Gastroesophageal sphincter (tissue), 4 donors: ENCODE data around the gene LMAN1L. TPM values are rescaled to one million over a fixed set of nuclear protein-coding genes. Genes with fewer than 3 reads are reported as not detected.

Experiments used
- ATAC-seq: fragments of 150-250 bp; one replicate; pipeline ENCODE4 v1.9.1; 2016; ENCODE audit warnings: mild to moderate bottlenecking, moderate library complexity
- H3K27ac ChIP-seq, 4 donors: fragments of 200-600 bp; sonication (generic) in 3 of 4; 1 replicate in 3 of 4; 2 replicates in 1 of 4; pipeline ENCODE4 v1.5.1; 2016 to 2019
- H3K27me3 ChIP-seq: fragments of 200-600 bp; sonication (generic); one replicate; pipeline ENCODE4 v1.5.1; 2019
- H3K36me3 ChIP-seq, 2 donors: fragments of 200-600 bp; sonication (generic); one replicate each; pipeline ENCODE4 v1.5.1; 2019; ENCODE audit warnings: control low read depth in 1 of 2
- H3K4me1 ChIP-seq, 3 donors: fragments of 200-600 bp; sonication (generic); 1 replicate in 2 of 3; 2 replicates in 1 of 3; pipeline ENCODE4 v1.5.1; 2016 to 2019; ENCODE audit warnings: control low read depth in 2 of 3
- H3K4me3 ChIP-seq, 2 donors: fragments of 200-600 bp; sonication (generic); one replicate each; pipeline ENCODE4 v1.5.1; 2019; ENCODE audit warnings: mild to moderate bottlenecking in 1 of 2, moderate library complexity in 1 of 2
- H3K9me3 ChIP-seq, 3 donors: fragments of 200-600 bp; sonication (generic); one replicate each; pipeline ENCODE4 v1.5.1; 2017 to 2019; ENCODE audit warnings: control low read depth in 2 of 3
- CTCF ChIP-seq, 4 experiments: fragments of 200-600 bp in 2 of 4; fragments of 450-650 bp in 2 of 4; sonication (generic) in 1 of 4; IDR thresholded peaks; one replicate each; pipeline ENCODE4 v1.5.1; 2017 to 2019; ENCODE audit warnings: antibody characterized with exemption in 4 of 4, mild to moderate bottlenecking in 2 of 4, moderate library complexity in 2 of 4
- EP300 ChIP-seq: sonication (generic); formaldehyde crosslinking; IDR thresholded peaks from one replicate; pipeline ENCODE4 v1.6.1; 2017; ENCODE audit warnings: antibody characterized with exemption, mild to moderate bottlenecking
- POLR2A ChIP-seq, 2 donors: fragments of 450-650 bp; IDR thresholded peaks; one replicate each; pipeline ENCODE4 v1.6.1; 2017; ENCODE audit warnings: antibody characterized with exemption in 2 of 2, mild to moderate bottlenecking in 2 of 2, moderate library complexity in 1 of 2
- POLR2AphosphoS5 ChIP-seq: sonication (generic); formaldehyde crosslinking; IDR thresholded peaks from one replicate; pipeline ENCODE4 v1.6.1; 2017; ENCODE audit warnings: antibody characterized with exemption
- WGBS, 2 donors: methylation state at CpG; one replicate each; pipeline ENCODE4 v1.1.5; 2018; ENCODE audit warnings: low coverage in 1 of 2; 5-methylcytosine and 5-hydroxymethylcytosine counted together
- total RNA-seq, 4 donors: library from RNA; depleted of rRNA; stranded (reverse); fragments of >200 nt; gene quantifications; one replicate each; pipeline ENCODE4 v1.1.0, GENCODE V29; 2016

Gene LMAN1L
- total RNA-seq, 4 donors from 2014 or later, result 0.27 TPM; not detected in 3

DNA sequence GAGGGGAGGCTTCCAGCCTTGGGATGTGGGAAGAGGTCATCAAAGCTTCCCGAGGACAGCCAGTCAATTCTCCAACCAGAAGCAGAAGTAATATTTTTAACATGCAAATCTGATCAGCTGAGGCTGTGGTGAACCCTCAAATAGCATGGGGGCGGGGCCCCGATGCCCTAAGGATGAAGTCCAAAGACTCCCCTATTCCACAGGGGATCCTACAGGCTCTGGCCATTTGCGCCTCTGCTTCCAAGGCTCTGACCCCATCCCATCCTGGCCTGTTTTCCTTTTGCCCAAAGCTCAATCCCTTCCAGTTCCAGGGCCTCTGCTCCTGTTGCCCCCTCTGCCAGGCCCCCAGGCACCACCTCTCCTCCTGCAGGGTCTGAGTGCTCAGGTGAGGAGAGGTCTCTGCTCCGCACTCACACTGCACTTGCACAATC, 37.5 kb upstream of the LMAN1L start:
- no peaks in the 10 kb centered on the region for H3K9me3 ChIP-seq
- WGBS, 2 donors, result 83% methylated on average over 4 of the region's 5 CpGs; no CpG with 5 or more reads in 1 of the 2 donors
- no peak for TF ChIP-seq POLR2A (IDR thresholded peaks at IDR 0.05)
- TF ChIP-seq POLR2AphosphoS5, result no peak
- TF ChIP-seq EP300, result no peak
- TF ChIP-seq CTCF (IDR thresholded peaks at IDR 0.05), result no peak
- H3K4me3 ChIP-seq, result no peak overlapping the region
- no peaks in the 10 kb centered on the region for H3K36me3 ChIP-seq
- no peak for ATAC-seq
- H3K27ac ChIP-seq, result no peak overlapping the region
- H3K27me3 ChIP-seq, result peaks cover 4% of the 10 kb centered on the region
- H3K4me1 ChIP-seq, result peaks cover 0 to 29% (median 9%) of the 10 kb centered on the region in 3 donors

DNA sequence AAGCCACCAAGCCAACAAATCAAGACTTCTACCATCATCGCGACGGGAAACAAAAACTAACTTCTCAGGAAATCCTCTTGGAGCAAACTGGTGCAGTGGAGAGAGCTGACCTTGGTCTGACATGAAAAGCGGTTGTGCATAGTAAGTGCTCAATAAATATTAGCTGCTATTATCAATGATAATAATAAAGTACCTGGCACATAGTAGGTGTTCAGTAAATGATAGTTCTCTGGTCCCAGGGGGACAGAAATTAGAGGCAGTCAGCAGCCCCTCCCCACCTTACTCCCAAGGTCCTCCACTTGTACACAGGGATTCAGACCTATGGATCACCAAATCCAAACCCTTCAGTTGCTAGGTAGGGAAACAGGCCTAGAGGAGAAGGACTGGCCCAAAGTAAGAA, 36.7 kb upstream of the LMAN1L start:
- H3K9me3 ChIP-seq, result no peaks in the 10 kb centered on the region
- no peak overlapping the region for H3K27ac ChIP-seq
- 100% methylated on average over 1 of the region's 4 CpGs; no CpG with 5 or more reads in 1 of the 2 donors for WGBS, 2 donors
- no peak for ATAC-seq
- TF ChIP-seq CTCF (IDR thresholded peaks at IDR 0.05), result no peak
- TF ChIP-seq POLR2A (IDR thresholded peaks at IDR 0.05), result no peak
- no peak for TF ChIP-seq EP300
- no peak for TF ChIP-seq POLR2AphosphoS5
- H3K27me3 ChIP-seq, result peaks cover under 1% of the 10 kb centered on the region
- no peak overlapping the region for H3K4me3 ChIP-seq
- no peaks in the 10 kb centered on the region for H3K36me3 ChIP-seq
- H3K4me1 ChIP-seq, result peaks cover 0 to 34% (median 7%) of the 10 kb centered on the region in 3 donors

- peaks cover 0 to 36% (median 11%) of the 10 kb centered on the region in 3 donors for H3K4me1 ChIP-seq
These were observed 35.5 kb upstream of the LMAN1L start for GRCh38 chr15:74776821-74777768.

GRCh38 chr15:74777769-74778598, 34.7 kb upstream of the LMAN1L start:
- no peaks in the 10 kb centered on the region for H3K36me3 ChIP-seq
- peak overlapping the region in 2 of 4 donors; percentile 4 to 39 for H3K27ac ChIP-seq
- no peak for ATAC-seq
- H3K27me3 ChIP-seq, result no peaks in the 10 kb centered on the region
- no peaks in the 10 kb centered on the region for H3K9me3 ChIP-seq
- no peak for TF ChIP-seq CTCF (IDR thresholded peaks at IDR 0.05)
- TF ChIP-seq POLR2AphosphoS5, result no peak
- no peak for TF ChIP-seq POLR2A (IDR thresholded peaks at IDR 0.05)
- WGBS, 2 donors, result 78 to 81% methylated on average over 4 of the region's 6 CpGs
- H3K4me3 ChIP-seq, result no peak overlapping the region
- H3K4me1 ChIP-seq, result peaks cover 0 to 42% (median 12%) of the 10 kb centered on the region in 3 donors

More at GRCh38 chr15:74776821-74777768, 35.5 kb upstream of the LMAN1L start:
- TF ChIP-seq POLR2A (IDR thresholded peaks at IDR 0.05) (no peak), POLR2AphosphoS5 (no peak)
- no peak for ATAC-seq
- no peaks in the 10 kb centered on the region for H3K9me3 ChIP-seq
- H3K27me3 ChIP-seq, result no peaks in the 10 kb centered on the region
- no peak overlapping the region for H3K4me3 ChIP-seq
- H3K27ac ChIP-seq, result peak overlapping the region in 2 of 4 donors; percentile 17 to 39
- no peaks in the 10 kb centered on the region for H3K36me3 ChIP-seq
- 63 to 80% methylated on average over 1 to 5 of the region's 13 CpGs for WGBS, 2 donors

- TF ChIP-seq EP300 (no peak), CTCF (IDR thresholded peaks at IDR 0.05) (no peak), POLR2A (IDR thresholded peaks at IDR 0.05) (no peak), POLR2AphosphoS5 (no peak)
- Histone ChIP-seq H3K4me1 (peaks cover 0 to 48% (median 18%) of the 10 kb centered on the region in 3 donors), H3K36me3 (no peaks in the 10 kb centered on the region), H3K9me3 (no peaks in the 10 kb centered on the region), H3K27me3 (no peaks in the 10 kb centered on the region), H3K27ac (no peak overlapping the region), H3K4me3 (no peak overlapping the region)
- WGBS, 2 donors, result 90 to 100% methylated on average over 2 to 3 of the region's 5 CpGs
- no peak for ATAC-seq
These were observed 34.0 kb upstream of the LMAN1L start for GRCh38 chr15:74778599-74778970.
